PC-3 (cell line): ENCODE measurements around the gene GFM2.

ENCODE experiments used
- EZH2 ChIP-seq: fragments of 300-600 bp; sonication (generic); IDR thresholded peaks from one replicate; pipeline ENCODE4 v1.6.1; 2017; ENCODE audit warnings: antibody characterized with exemption, mild to moderate bottlenecking, low read length; ENCODE audit not compliant: unreplicated experiment
- TF ChIP-seq, protein P1 (sequence below): fragments of 300-600 bp; sonication (generic); conservative IDR thresholded peaks from 2 replicates; pipeline ENCODE4 v1.5.1; 2017; ENCODE audit warnings: antibody characterized with exemption, low read depth, mild to moderate bottlenecking, low read length

DNA sequence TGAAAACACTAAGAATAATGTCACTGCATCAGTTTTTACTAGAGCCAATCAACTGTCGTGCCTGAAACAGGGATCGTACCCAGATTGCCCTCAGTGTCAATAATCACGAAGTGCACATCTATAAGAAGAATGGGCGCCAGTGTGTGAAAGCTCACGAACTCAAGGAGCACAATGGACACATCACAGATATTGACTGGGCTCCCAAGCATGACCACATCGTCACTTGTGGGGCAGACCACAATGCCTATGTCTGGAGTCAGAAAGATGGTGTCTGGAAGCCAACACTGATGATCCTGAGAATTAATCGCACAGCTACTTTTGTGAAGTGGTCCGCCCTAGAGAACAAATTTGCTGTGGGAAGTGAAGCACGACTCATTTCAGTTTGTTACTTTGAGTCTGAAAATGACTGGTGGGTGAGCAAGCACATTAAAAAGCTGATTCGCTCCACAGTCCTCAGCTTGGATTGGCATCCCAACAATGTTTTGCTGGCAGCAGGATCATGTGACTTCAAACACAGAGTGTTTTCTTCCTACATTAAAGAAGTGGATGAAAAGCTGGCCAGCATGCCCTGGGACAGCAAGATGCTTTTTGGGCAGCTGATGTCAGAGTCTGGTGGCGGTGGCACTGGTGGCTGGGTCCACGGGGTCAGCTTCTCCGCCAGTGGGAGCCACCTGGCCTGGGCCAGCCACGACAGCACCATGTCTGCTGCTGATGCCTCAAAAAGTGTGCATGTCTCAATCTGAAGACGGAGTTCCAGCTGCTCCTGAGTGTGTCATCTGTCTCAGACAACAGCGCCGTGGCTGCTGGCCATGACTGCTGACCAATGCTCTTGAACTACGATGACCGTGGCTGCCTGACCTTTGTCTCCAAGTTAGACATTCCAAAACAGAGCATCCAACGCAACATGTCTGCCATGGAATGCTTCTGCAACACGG, 32.3 kb upstream of the GFM2 start:
- no peak for TF ChIP-seq EZH2
- TF ChIP-seq, protein P1, sequence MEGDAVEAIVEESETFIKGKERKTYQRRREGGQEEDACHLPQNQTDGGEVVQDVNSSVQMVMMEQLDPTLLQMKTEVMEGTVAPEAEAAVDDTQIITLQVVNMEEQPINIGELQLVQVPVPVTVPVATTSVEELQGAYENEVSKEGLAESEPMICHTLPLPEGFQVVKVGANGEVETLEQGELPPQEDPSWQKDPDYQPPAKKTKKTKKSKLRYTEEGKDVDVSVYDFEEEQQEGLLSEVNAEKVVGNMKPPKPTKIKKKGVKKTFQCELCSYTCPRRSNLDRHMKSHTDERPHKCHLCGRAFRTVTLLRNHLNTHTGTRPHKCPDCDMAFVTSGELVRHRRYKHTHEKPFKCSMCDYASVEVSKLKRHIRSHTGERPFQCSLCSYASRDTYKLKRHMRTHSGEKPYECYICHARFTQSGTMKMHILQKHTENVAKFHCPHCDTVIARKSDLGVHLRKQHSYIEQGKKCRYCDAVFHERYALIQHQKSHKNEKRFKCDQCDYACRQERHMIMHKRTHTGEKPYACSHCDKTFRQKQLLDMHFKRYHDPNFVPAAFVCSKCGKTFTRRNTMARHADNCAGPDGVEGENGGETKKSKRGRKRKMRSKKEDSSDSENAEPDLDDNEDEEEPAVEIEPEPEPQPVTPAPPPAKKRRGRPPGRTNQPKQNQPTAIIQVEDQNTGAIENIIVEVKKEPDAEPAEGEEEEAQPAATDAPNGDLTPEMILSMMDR = no peak
